ENCODE results near the gene JOSD1.

The JOSD1 gene

DNA sequence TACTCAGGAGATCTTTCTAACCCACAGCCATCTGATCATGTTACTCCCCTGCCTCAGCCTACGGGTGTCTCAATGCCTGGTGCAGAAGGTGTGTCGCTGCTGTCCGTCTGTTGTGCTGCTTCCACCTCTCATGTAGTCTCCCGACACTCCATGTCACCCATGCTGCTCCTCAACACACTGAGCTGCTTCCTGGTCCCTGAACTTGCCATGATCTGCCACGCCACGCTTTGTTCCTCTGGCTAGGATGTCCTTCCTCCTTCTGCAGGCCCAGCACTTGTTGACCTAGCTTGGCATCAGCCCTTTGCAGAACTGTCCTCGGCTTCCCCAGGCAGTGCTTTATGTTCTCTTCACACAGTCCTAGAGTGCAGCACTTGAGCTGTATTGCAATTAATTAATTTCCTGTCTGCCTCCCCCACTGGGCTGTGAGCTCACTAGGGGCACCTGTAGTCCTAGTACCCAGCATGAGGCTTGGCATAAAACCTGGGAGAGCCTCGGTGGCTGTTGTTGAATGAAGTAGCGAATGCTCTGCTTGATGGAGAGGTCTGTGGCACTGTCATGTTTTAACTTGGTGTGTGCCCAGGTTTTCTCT lies 14.5 kb upstream of the JOSD1 start:
- Histone ChIP-seq H3K27me3 (ENCODE audit: control insufficient read depth in 1 of 2, insufficient read depth in 2 of 2, low read length in 2 of 2) (no peaks in the 10 kb centered on the region), H3K9me3 (ENCODE audit: control insufficient read depth in 1 of 2, low read length in 2 of 2) (no peaks in the 10 kb centered on the region), H3K27ac (ENCODE audit: low read depth, low read length) (no peak overlapping the region), H3K9ac (ENCODE audit: low read depth in 1 of 2, low read length in 2 of 2) (no peak overlapping the region), H3K36me3 (ENCODE audit: control insufficient read depth in 1 of 2, insufficient read depth in 2 of 2, low read length in 2 of 2) (peaks cover 10 to 50% of the 10 kb centered on the region in 2 donors), H3K4me1 (ENCODE audit: control insufficient read depth in 1 of 2, insufficient read depth in 2 of 2, low read length in 2 of 2) (peaks cover 9 to 11% of the 10 kb centered on the region in 2 donors), H3K4me3 (ENCODE audit: low read depth in 1 of 2, low read length in 2 of 2) (no peak overlapping the region)

DNA sequence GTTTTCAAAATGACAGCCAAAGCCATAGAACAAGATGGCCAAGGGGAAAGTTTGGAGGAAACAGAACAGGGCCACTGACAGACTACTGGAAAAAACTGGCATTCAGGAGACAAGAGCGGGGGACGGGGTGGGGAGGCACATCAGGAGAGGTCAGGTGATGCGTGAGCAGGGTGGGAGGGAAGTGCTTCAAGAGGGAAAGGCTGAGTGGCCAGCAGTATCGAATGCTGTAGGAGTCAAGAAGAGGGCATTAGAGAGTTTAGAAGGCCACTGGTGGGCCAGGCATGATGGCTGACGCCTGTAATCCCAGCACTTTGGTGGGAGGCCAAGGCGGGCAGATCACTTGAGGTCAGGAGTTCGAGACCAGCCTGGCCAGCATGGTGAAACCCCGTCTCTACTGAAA lies 13.2 kb upstream of the JOSD1 start:
- H3K4me3 ChIP-seq (ENCODE audit: low read depth in 1 of 2, low read length in 2 of 2), result no peak overlapping the region
- no peaks in the 10 kb centered on the region for H3K27me3 ChIP-seq (ENCODE audit: control insufficient read depth in 1 of 2, insufficient read depth in 2 of 2, low read length in 2 of 2)
- H3K9me3 ChIP-seq (ENCODE audit: control insufficient read depth in 1 of 2, low read length in 2 of 2), result no peaks in the 10 kb centered on the region
- H3K36me3 ChIP-seq (ENCODE audit: control insufficient read depth in 1 of 2, insufficient read depth in 2 of 2, low read length in 2 of 2), result peaks cover 10 to 54% of the 10 kb centered on the region in 2 donors
- H3K9ac ChIP-seq (ENCODE audit: low read depth in 1 of 2, low read length in 2 of 2), result no peak overlapping the region
- no peak overlapping the region for H3K27ac ChIP-seq (ENCODE audit: low read depth, low read length)
- H3K4me1 ChIP-seq (ENCODE audit: control insufficient read depth in 1 of 2, insufficient read depth in 2 of 2, low read length in 2 of 2), result peaks cover 17 to 18% of the 10 kb centered on the region in 2 donors

DNA sequence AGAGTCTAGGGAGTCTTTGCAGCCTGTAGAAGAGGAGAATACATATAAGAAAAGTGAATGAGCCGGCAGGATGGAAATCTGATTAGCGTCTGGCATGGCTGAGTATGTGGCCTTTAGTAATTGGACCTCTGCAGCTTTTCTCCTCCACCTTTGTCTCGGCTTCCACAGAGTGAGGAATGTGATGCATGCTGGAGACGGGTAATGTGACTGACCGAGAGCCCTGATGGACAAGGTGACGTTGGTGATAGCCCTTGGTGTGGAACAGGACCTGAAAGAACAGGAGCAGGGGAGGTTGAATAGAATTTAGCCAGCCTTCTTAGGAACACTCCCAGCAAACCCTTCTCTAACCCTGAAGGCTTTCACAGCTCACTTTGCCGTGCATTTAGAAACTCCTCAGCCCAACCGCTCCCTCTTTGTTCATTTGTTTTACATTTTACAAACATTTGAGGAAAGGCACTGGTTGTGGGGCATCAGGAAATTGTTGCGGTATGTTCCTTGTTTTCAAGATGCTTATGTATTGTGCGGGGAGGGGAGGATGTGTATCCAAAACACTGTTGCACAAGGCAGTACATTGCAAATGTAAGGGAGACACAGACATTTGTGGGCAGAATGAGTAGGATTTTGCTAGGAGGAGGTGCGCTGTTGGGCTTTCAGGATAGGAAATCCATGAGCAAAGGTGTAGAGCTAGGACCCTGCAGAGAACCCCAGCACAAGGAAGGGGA lies 11.9 kb upstream of the JOSD1 start:
- no peak overlapping the region for H3K27ac ChIP-seq (ENCODE audit: low read depth, low read length)
- peaks cover 10 to 50% of the 10 kb centered on the region in 2 donors for H3K36me3 ChIP-seq (ENCODE audit: control insufficient read depth in 1 of 2, insufficient read depth in 2 of 2, low read length in 2 of 2)
- no peaks in the 10 kb centered on the region for H3K9me3 ChIP-seq (ENCODE audit: control insufficient read depth in 1 of 2, low read length in 2 of 2)
- no peak overlapping the region for H3K9ac ChIP-seq (ENCODE audit: low read depth in 1 of 2, low read length in 2 of 2)
- no peak overlapping the region for H3K4me3 ChIP-seq (ENCODE audit: low read depth in 1 of 2, low read length in 2 of 2)
- no peaks in the 10 kb centered on the region for H3K27me3 ChIP-seq (ENCODE audit: control insufficient read depth in 1 of 2, insufficient read depth in 2 of 2, low read length in 2 of 2)
- H3K4me1 ChIP-seq (ENCODE audit: control insufficient read depth in 1 of 2, insufficient read depth in 2 of 2, low read length in 2 of 2), result peaks cover 23 to 25% of the 10 kb centered on the region in 2 donors

DNA sequence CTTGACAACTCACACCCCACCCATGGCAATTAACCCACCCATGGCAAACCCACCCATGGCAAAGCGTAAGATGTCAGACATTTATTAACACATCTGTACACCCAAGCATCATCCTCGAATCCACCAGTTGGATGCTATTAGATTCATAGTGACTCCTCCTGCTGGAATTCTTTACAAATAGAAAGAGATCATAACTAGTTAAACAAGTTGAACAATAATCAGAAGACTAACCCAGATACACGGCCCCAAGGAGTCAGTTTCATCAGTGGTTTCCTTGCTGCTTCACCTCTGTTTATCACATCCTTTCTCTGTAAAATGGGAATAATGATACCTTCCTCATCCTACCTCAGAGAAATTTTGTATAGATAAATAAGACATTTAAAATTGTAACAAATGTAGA lies 10.1 kb upstream of the JOSD1 start:
- Histone ChIP-seq H3K9me3 (ENCODE audit: control insufficient read depth in 1 of 2, low read length in 2 of 2) (no peaks in the 10 kb centered on the region), H3K9ac (ENCODE audit: low read depth in 1 of 2, low read length in 2 of 2) (no peak overlapping the region), H3K27me3 (ENCODE audit: control insufficient read depth in 1 of 2, insufficient read depth in 2 of 2, low read length in 2 of 2) (no peaks in the 10 kb centered on the region), H3K4me3 (ENCODE audit: low read depth in 1 of 2, low read length in 2 of 2) (no peak overlapping the region), H3K36me3 (ENCODE audit: control insufficient read depth in 1 of 2, insufficient read depth in 2 of 2, low read length in 2 of 2) (peaks cover 0 to 32% of the 10 kb centered on the region in 2 donors), H3K27ac (ENCODE audit: low read depth, low read length) (no peak overlapping the region), H3K4me1 (ENCODE audit: control insufficient read depth in 1 of 2, insufficient read depth in 2 of 2, low read length in 2 of 2) (peaks cover 32 to 34% of the 10 kb centered on the region in 2 donors)

DNA sequence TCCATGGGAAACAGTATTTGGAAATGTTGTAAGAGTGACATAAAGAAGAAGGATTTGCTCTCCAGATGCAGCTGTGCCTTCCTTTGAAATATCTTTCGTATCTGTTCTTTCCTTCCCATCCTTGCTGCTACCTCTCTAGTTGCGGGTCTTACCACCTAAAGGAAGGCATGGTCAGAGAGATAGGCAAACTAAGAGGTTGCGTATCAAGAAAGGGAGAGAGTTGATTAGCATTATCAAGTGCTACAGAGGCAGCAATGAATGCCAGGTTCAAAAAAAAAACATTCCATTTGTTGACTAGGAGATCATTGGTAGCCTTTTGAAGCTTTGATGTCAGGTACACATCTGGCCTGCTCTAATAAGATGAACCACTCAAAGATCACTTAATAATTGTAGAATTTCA lies 9.6 kb upstream of the JOSD1 start:
- no peak overlapping the region for H3K4me3 ChIP-seq (ENCODE audit: low read depth in 1 of 2, low read length in 2 of 2)
- H3K27me3 ChIP-seq (ENCODE audit: control insufficient read depth in 1 of 2, insufficient read depth in 2 of 2, low read length in 2 of 2), result no peaks in the 10 kb centered on the region
- peaks cover 0 to 27% of the 10 kb centered on the region in 2 donors for H3K36me3 ChIP-seq (ENCODE audit: control insufficient read depth in 1 of 2, insufficient read depth in 2 of 2, low read length in 2 of 2)
- no peak overlapping the region for H3K9ac ChIP-seq (ENCODE audit: low read depth in 1 of 2, low read length in 2 of 2)
- no peaks in the 10 kb centered on the region for H3K9me3 ChIP-seq (ENCODE audit: control insufficient read depth in 1 of 2, low read length in 2 of 2)
- H3K27ac ChIP-seq (ENCODE audit: low read depth, low read length), result no peak overlapping the region
- H3K4me1 ChIP-seq (ENCODE audit: control insufficient read depth in 1 of 2, insufficient read depth in 2 of 2, low read length in 2 of 2), result peaks cover 32% of the 10 kb centered on the region in 2 donors

DNA sequence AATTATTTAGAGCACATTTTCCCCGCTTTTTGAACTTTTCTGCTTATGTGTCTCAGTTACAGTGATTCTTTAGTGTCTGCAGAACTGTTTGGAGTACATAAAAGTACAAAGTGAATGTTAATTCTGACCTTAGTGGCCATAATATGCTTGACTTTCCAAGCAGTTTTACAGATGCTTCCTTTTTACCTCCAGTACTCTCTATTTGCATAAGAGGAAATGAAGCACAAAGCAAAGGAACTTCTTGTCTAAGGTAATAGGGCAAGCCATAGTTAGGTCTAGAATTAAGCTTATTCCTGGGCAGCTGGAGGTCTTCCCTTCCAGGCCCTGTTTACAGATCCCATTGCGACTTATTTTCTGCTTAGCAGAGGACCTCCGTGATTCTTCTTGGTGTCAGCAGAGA lies 8.6 kb upstream of the JOSD1 start:
- Histone ChIP-seq H3K36me3 (ENCODE audit: control insufficient read depth in 1 of 2, insufficient read depth in 2 of 2, low read length in 2 of 2) (peaks cover 0 to 22% of the 10 kb centered on the region in 2 donors), H3K4me3 (ENCODE audit: low read depth in 1 of 2, low read length in 2 of 2) (no peak overlapping the region), H3K9ac (ENCODE audit: low read depth in 1 of 2, low read length in 2 of 2) (no peak overlapping the region), H3K9me3 (ENCODE audit: control insufficient read depth in 1 of 2, low read length in 2 of 2) (no peaks in the 10 kb centered on the region), H3K27me3 (ENCODE audit: control insufficient read depth in 1 of 2, insufficient read depth in 2 of 2, low read length in 2 of 2) (no peaks in the 10 kb centered on the region), H3K27ac (ENCODE audit: low read depth, low read length) (no peak overlapping the region), H3K4me1 (ENCODE audit: control insufficient read depth in 1 of 2, insufficient read depth in 2 of 2, low read length in 2 of 2) (peaks cover 37 to 40% of the 10 kb centered on the region in 2 donors)

DNA sequence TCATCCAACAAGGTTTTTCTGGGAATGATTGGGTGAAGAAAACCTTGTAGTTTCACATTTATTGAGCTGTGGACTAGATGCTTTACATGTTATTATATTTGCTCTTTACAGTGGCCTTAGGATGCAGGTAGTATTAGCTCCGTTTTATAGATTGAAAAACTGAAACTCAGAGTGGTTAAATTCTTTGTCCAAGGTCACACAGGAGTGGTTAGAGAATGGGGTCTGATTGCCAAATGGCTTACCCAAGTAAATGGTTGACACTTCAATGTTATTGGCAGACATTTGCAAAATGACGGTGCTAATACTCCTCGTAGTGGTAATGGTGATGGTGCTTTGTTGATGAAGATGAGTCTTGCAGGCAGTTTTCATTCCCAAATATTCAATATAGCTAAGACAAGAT lies 7.2 kb upstream of the JOSD1 start:
- Histone ChIP-seq H3K27ac (ENCODE audit: low read depth, low read length) (no peak overlapping the region), H3K36me3 (ENCODE audit: control insufficient read depth in 1 of 2, insufficient read depth in 2 of 2, low read length in 2 of 2) (peaks cover 0 to 20% of the 10 kb centered on the region in 2 donors), H3K27me3 (ENCODE audit: control insufficient read depth in 1 of 2, insufficient read depth in 2 of 2, low read length in 2 of 2) (no peaks in the 10 kb centered on the region), H3K9me3 (ENCODE audit: control insufficient read depth in 1 of 2, low read length in 2 of 2) (no peaks in the 10 kb centered on the region), H3K4me3 (ENCODE audit: low read depth in 1 of 2, low read length in 2 of 2) (peak overlapping the region; percentile 89 to 90), H3K4me1 (ENCODE audit: control insufficient read depth in 1 of 2, insufficient read depth in 2 of 2, low read length in 2 of 2) (peaks cover 35 to 37% of the 10 kb centered on the region in 2 donors), H3K9ac (ENCODE audit: low read depth in 1 of 2, low read length in 2 of 2) (no peak overlapping the region)

DNA sequence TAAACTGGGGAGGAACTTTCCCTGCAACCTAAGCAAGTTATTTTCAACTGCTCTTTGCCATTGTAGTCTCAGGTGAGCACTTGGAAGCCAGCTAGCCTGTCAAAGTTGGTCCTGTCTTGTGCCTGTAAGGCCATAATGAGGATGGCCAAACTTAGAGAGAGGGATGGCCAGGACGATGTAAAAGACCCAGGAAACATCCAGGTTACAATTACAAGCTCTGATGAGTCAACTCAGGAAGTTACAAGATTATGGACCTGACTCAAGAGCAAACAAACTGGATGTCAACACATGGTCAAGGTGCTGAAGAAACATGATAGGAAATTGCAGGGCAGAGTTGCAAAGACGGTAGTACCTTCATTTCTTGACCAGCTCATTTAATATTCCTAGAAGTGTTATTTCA lies 6.6 kb upstream of the JOSD1 start:
- Histone ChIP-seq H3K27ac (ENCODE audit: low read depth, low read length) (peak overlapping the region; percentile 95), H3K4me3 (ENCODE audit: low read depth in 1 of 2, low read length in 2 of 2) (peak overlapping the region; percentile 89 to 90), H3K4me1 (ENCODE audit: control insufficient read depth in 1 of 2, insufficient read depth in 2 of 2, low read length in 2 of 2) (peaks cover 35 to 37% of the 10 kb centered on the region in 2 donors), H3K36me3 (ENCODE audit: control insufficient read depth in 1 of 2, insufficient read depth in 2 of 2, low read length in 2 of 2) (peaks cover 0 to 15% of the 10 kb centered on the region in 2 donors), H3K9me3 (ENCODE audit: control insufficient read depth in 1 of 2, low read length in 2 of 2) (no peaks in the 10 kb centered on the region), H3K9ac (ENCODE audit: low read depth in 1 of 2, low read length in 2 of 2) (peak overlapping the region; percentile 78 to 99), H3K27me3 (ENCODE audit: control insufficient read depth in 1 of 2, insufficient read depth in 2 of 2, low read length in 2 of 2) (no peaks in the 10 kb centered on the region)

DNA sequence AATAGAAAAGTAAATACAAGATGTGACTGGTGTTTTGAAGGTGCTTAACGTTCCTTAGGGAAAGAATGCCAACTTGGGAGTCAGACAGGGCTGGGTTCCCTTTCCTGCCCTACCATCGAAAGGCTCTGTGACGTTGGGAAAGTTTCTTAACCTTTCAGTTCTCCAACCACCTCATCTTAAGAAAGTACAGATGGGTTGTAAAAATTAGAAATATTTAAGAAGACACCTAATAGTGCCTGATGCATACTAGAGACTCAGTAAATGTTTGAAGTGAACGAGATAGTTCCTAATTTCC lies 6.1 kb upstream of the JOSD1 start:
- Histone ChIP-seq H3K36me3 (ENCODE audit: control insufficient read depth in 1 of 2, insufficient read depth in 2 of 2, low read length in 2 of 2) (peaks cover 0 to 15% of the 10 kb centered on the region in 2 donors), H3K4me1 (ENCODE audit: control insufficient read depth in 1 of 2, insufficient read depth in 2 of 2, low read length in 2 of 2) (peaks cover 35 to 37% of the 10 kb centered on the region in 2 donors), H3K9me3 (ENCODE audit: control insufficient read depth in 1 of 2, low read length in 2 of 2) (no peaks in the 10 kb centered on the region), H3K9ac (ENCODE audit: low read depth in 1 of 2, low read length in 2 of 2) (peak overlapping the region; percentile 78 to 99), H3K27me3 (ENCODE audit: control insufficient read depth in 1 of 2, insufficient read depth in 2 of 2, low read length in 2 of 2) (no peaks in the 10 kb centered on the region), H3K27ac (ENCODE audit: low read depth, low read length) (peak overlapping the region; percentile 95), H3K4me3 (ENCODE audit: low read depth in 1 of 2, low read length in 2 of 2) (peak overlapping the region; percentile 89 to 90)

DNA sequence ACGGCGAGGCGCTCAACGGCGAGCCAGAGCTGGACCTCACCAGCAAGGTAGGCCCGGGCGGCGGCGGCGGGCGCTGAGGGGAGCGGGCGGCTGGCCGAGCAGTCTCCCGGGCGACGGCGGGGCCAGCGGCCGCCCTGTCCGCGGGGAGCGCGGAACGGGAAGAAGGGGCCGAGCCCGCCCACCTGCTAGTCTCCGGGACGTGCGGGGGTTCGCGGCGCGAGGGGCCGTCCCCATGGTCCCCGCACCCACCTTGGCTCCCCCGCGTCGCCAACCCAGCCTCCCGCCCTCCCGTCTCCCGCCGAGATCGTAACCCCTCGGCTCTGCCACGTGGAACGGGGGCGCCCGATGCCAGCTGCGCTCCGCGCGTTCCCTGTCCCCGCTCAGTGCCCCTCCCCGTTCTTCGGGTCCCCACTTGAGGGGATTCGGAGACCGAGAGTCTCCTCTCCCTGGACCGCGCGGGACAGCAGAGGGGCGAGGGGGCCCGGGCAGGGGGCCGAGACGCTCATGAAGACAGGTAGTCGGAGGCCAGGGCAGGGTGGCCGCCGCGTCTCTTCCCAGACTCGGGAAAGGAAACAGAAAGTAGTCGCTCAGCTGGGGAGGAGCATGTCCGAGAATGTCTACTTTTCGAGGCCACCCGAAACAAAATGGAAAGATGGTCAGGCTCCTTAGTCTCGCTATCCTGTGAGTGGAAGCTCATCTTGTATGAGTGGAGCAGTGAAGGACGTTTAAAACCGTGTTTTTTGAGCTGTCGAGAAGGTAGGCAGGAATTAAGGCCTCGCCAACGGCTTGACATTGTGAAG lies 5.6 kb upstream of the JOSD1 start:
- Histone ChIP-seq H3K9me3 (ENCODE audit: control insufficient read depth in 1 of 2, low read length in 2 of 2) (no peaks in the 10 kb centered on the region), H3K27me3 (ENCODE audit: control insufficient read depth in 1 of 2, insufficient read depth in 2 of 2, low read length in 2 of 2) (no peaks in the 10 kb centered on the region), H3K4me1 (ENCODE audit: control insufficient read depth in 1 of 2, insufficient read depth in 2 of 2, low read length in 2 of 2) (peaks cover 39 to 41% of the 10 kb centered on the region in 2 donors), H3K36me3 (ENCODE audit: control insufficient read depth in 1 of 2, insufficient read depth in 2 of 2, low read length in 2 of 2) (peaks cover 0 to 15% of the 10 kb centered on the region in 2 donors), H3K4me3 (ENCODE audit: low read depth in 1 of 2, low read length in 2 of 2) (peak overlapping the region; percentile 89 to 90), H3K9ac (ENCODE audit: low read depth in 1 of 2, low read length in 2 of 2) (peak overlapping the region; percentile 78 to 99), H3K27ac (ENCODE audit: low read depth, low read length) (peak overlapping the region; percentile 95)
